Measurements from ENCODE around the gene MAPK4.
"Not testable (repeated sequence)": the region's sequence is repeated elsewhere in the genome, so short reads cannot be mapped to it uniquely, and the experiment has no call there.

MAPK4 gene

GRCh38 chr18:50545936-50546335 lies 14.0 kb upstream of the MAPK4 start:
- no peaks in the 10 kb centered on the region for H4K20me1 ChIP-seq (ENCODE audit: insufficient read depth, low read length)
- H3K4me1 ChIP-seq (ENCODE audit: insufficient read depth, low read length), result no peaks in the 10 kb centered on the region
- H3K4me3 ChIP-seq (ENCODE audit: low read depth in 1 of 2, low read length in 2 of 2), result no peak overlapping the region
- no peak for DNase-seq
- H3K36me3 ChIP-seq (ENCODE audit: insufficient read depth, low read length), result no peaks in the 10 kb centered on the region
- H3K4me2 ChIP-seq (ENCODE audit: insufficient read depth, low read length), result no peak overlapping the region
- TF ChIP-seq EZH2 (IDR thresholded peaks at IDR 0.05; ENCODE audit: borderline replicate concordance, low read depth, low read length, severe bottlenecking) (no peak), CTCF (IDR thresholded peaks at IDR 0.05; ENCODE audit: borderline replicate concordance, extremely low read depth, low read length, poor library complexity, severe bottlenecking) (no peak)
- no peak for ATAC-seq (ENCODE audit: insufficient read depth, low read depth)
- no peak overlapping the region for H3K27ac ChIP-seq (ENCODE audit: low read length)
- no peaks in the 10 kb centered on the region for H3K27me3 ChIP-seq (ENCODE audit: insufficient read depth, low read length, poor library complexity)
- no peaks in the 10 kb centered on the region for H3K79me2 ChIP-seq (ENCODE audit: insufficient read depth, low read length)
- no peaks in the 10 kb centered on the region for H3K9me3 ChIP-seq (ENCODE audit: insufficient read depth, low read length, severe bottlenecking)
- H2AFZ ChIP-seq (ENCODE audit: low read depth, low read length), result no peak overlapping the region
- no peak overlapping the region for H3K9ac ChIP-seq (ENCODE audit: low read depth, low read length)

- Histone ChIP-seq H3K36me3 (ENCODE audit: insufficient read depth, low read length) (no peaks in the 10 kb centered on the region), H3K27ac (ENCODE audit: low read length) (no peak overlapping the region), H2AFZ (ENCODE audit: low read depth, low read length) (no peak overlapping the region), H3K9ac (ENCODE audit: low read depth, low read length) (no peak overlapping the region), H3K27me3 (ENCODE audit: insufficient read depth, low read length, poor library complexity) (no peaks in the 10 kb centered on the region), H3K79me2 (ENCODE audit: insufficient read depth, low read length) (no peaks in the 10 kb centered on the region), H3K4me1 (ENCODE audit: insufficient read depth, low read length) (no peaks in the 10 kb centered on the region), H3K9me3 (ENCODE audit: insufficient read depth, low read length, severe bottlenecking) (no peaks in the 10 kb centered on the region), H4K20me1 (ENCODE audit: insufficient read depth, low read length) (no peaks in the 10 kb centered on the region), H3K4me3 (ENCODE audit: low read depth in 1 of 2, low read length in 2 of 2) (no peak overlapping the region), H3K4me2 (ENCODE audit: insufficient read depth, low read length) (no peak overlapping the region)
- ATAC-seq (ENCODE audit: insufficient read depth, low read depth) (no peak), DNase-seq (no peak)
- TF ChIP-seq EZH2 (IDR thresholded peaks at IDR 0.05; ENCODE audit: borderline replicate concordance, low read depth, low read length, severe bottlenecking) (no peak), CTCF (IDR thresholded peaks at IDR 0.05; ENCODE audit: borderline replicate concordance, extremely low read depth, low read length, poor library complexity, severe bottlenecking) (no peak)
Observed at GRCh38 chr18:50548160-50548559, 11.7 kb upstream of the MAPK4 start.

GRCh38 chr18:50551651-50552050 lies 8.2 kb upstream of the MAPK4 start:
- H3K9ac ChIP-seq (ENCODE audit: low read depth, low read length); ATAC-seq (ENCODE audit: insufficient read depth, low read depth); H3K4me2 ChIP-seq (ENCODE audit: insufficient read depth, low read length); H4K20me1 ChIP-seq (ENCODE audit: insufficient read depth, low read length); H3K27me3 ChIP-seq (ENCODE audit: insufficient read depth, low read length, poor library complexity); H3K27ac ChIP-seq (ENCODE audit: low read length); DNase-seq; H3K36me3 ChIP-seq (ENCODE audit: insufficient read depth, low read length); H3K79me2 ChIP-seq (ENCODE audit: insufficient read depth, low read length); H3K4me3 ChIP-seq (ENCODE audit: low read depth in 1 of 2, low read length in 2 of 2); H3K4me1 ChIP-seq (ENCODE audit: insufficient read depth, low read length); H3K9me3 ChIP-seq (ENCODE audit: insufficient read depth, low read length, severe bottlenecking); H2AFZ ChIP-seq (ENCODE audit: low read depth, low read length): not testable (repeated sequence)

- H3K27me3 ChIP-seq (ENCODE audit: insufficient read depth, low read length, poor library complexity), result no peaks in the 10 kb centered on the region
- H3K4me2 ChIP-seq (ENCODE audit: insufficient read depth, low read length), result no peak overlapping the region
- no peaks in the 10 kb centered on the region for H4K20me1 ChIP-seq (ENCODE audit: insufficient read depth, low read length)
- TF ChIP-seq CTCF (IDR thresholded peaks at IDR 0.05; ENCODE audit: borderline replicate concordance, extremely low read depth, low read length, poor library complexity, severe bottlenecking) (no peak), EZH2 (IDR thresholded peaks at IDR 0.05; ENCODE audit: borderline replicate concordance, low read depth, low read length, severe bottlenecking) (no peak)
- no peak for DNase-seq
- H3K4me1 ChIP-seq (ENCODE audit: insufficient read depth, low read length), result no peaks in the 10 kb centered on the region
- H3K36me3 ChIP-seq (ENCODE audit: insufficient read depth, low read length), result no peaks in the 10 kb centered on the region
- H3K9ac ChIP-seq (ENCODE audit: low read depth, low read length), result no peak overlapping the region
- H3K9me3 ChIP-seq (ENCODE audit: insufficient read depth, low read length, severe bottlenecking), result peaks cover 4% of the 10 kb centered on the region
- ATAC-seq (ENCODE audit: insufficient read depth, low read depth), result no peak
- no peak overlapping the region for H2AFZ ChIP-seq (ENCODE audit: low read depth, low read length)
- H3K79me2 ChIP-seq (ENCODE audit: insufficient read depth, low read length), result no peaks in the 10 kb centered on the region
- no peak overlapping the region for H3K4me3 ChIP-seq (ENCODE audit: low read depth in 1 of 2, low read length in 2 of 2)
- no peak overlapping the region for H3K27ac ChIP-seq (ENCODE audit: low read length)
Observed at GRCh38 chr18:50558157-50558556, 1.7 kb upstream of the MAPK4 start.

Data from DND-41 (cell line).